GM12878 (cell line): ENCODE data around the gene SNX30. TPM values are rescaled to one million over a fixed set of nuclear protein-coding genes. Genes with fewer than 3 reads are reported as not detected.

Experiments
- ATAC-seq: fragments of 200-7000 bp; cut with Tn5 transposase; 3 replicates; pipeline ENCODE4 v1.9.1; 2020; ENCODE audit warnings: mild to moderate bottlenecking, moderate library complexity
- BruUV-seq: library from RNA; stranded (reverse); fragments of 400-500 nt; replicated peaks from 2 replicates; lab custom pipeline; 2021; lab: Mats Ljungman, UMichigan
- CTCF ChIA-PET: fragments of 300-600 bp; sonication (Branson Sonifier 250); formaldehyde crosslinking; extraction: SDS; loops from one replicate; lab custom pipeline; 2021; ENCODE audit warnings: inconsistent platforms; lab: Yijun Ruan, JAX
- POLR2A ChIA-PET: fragments of 350-600 bp; formaldehyde crosslinking; extraction: SDS; loops from one replicate; lab custom pipeline; 2021; ENCODE audit warnings: inconsistent platforms; lab: Charles Lee
- RAD21 ChIA-PET: fragments of 300-600 bp; sonication (Branson Sonifier 250); formaldehyde crosslinking; loops from one replicate; lab custom pipeline; 2023; ENCODE audit warnings: antibody characterized with exemption; ENCODE audit not compliant: unreplicated experiment; lab: Charles Lee
- SMC1A ChIA-PET: fragments of 300-600 bp; sonication (Branson Sonifier 250); formaldehyde crosslinking; loops from one replicate; lab custom pipeline; 2023; ENCODE audit not compliant: unreplicated experiment, uncharacterized antibody; lab: Charles Lee
- DNase-seq: peaks from one replicate; pipeline ENCODE4 v3.0.0-alpha.2; 2011; ENCODE audit warnings: low read depth, low spot score
- FAIRE-seq: peaks from 3 replicates; lab custom pipeline; 2011; peaks lifted over from hg19 to GRCh38; lab: Jason Lieb, UNC
- H2AFZ ChIP-seq: 2 replicates; pipeline ENCODE4 v1.6.0; 2011; ENCODE audit warnings: low read depth, low read length, control low read depth; ENCODE audit not compliant: control insufficient read depth
- H3K27ac ChIP-seq: 2 replicates; pipeline ENCODE4 v1.5.1; 2011; ENCODE audit warnings: control low read depth; ENCODE audit not compliant: control insufficient read depth, insufficient read depth
- H3K27me3 ChIP-seq, 2 experiments: replicated peaks in 1 of 2; 2 replicates each; pipeline versions ENCODE4 v1.6.0 to v1.6.1; 2011; ENCODE audit warnings: low read length in 1 of 2; ENCODE audit not compliant: control insufficient read depth in 2 of 2, insufficient read depth in 2 of 2
- H3K36me3 ChIP-seq, 2 experiments: 2 replicates each; pipeline ENCODE4 v1.5.1; 2011; ENCODE audit warnings: low read length in 1 of 2; ENCODE audit not compliant: control insufficient read depth in 2 of 2, insufficient read depth in 2 of 2
- H3K4me1 ChIP-seq: 2 replicates; pipeline ENCODE4 v1.6.1; 2011; ENCODE audit warnings: mild to moderate bottlenecking, low read length, moderate library complexity, mixed read lengths; ENCODE audit not compliant: control insufficient read depth, insufficient read depth
- H3K4me2 ChIP-seq: 2 replicates; pipeline ENCODE4 v1.6.0; 2011; ENCODE audit warnings: control low read depth; ENCODE audit not compliant: control insufficient read depth, insufficient read depth
- H3K4me3 ChIP-seq: fragments of 200-600 bp; sonication (generic); 2 replicates; pipeline ENCODE4 v1.5.1; 2016
- H3K79me2 ChIP-seq: 2 replicates; pipeline ENCODE4 v1.6.0; 2011; ENCODE audit warnings: low read length; ENCODE audit not compliant: control insufficient read depth, insufficient read depth
- H3K9ac ChIP-seq: 2 replicates; pipeline ENCODE4 v1.8.0; 2011; ENCODE audit warnings: low read length, control low read depth, mixed read lengths; ENCODE audit not compliant: control insufficient read depth, insufficient read depth
- H3K9me3 ChIP-seq: replicated peaks from 3 replicates; pipeline ENCODE4 v1.5.1; 2011; ENCODE audit warnings: mild to moderate bottlenecking, low read length; ENCODE audit not compliant: control insufficient read depth, insufficient read depth
- H4K20me1 ChIP-seq: 2 replicates; pipeline ENCODE4 v1.6.0; 2011; ENCODE audit not compliant: control insufficient read depth, insufficient read depth
- BCL3 ChIP-seq: IDR thresholded peaks from 2 replicates; pipeline ENCODE4 v1.6.1; 2011; ENCODE audit warnings: borderline replicate concordance, low read depth, mild to moderate bottlenecking, moderate library complexity, low read length; ENCODE audit not compliant: insufficient read depth, poor library complexity, severe bottlenecking
- E4F1 ChIP-seq: fragments of 450-650 bp; IDR thresholded peaks from 2 replicates; pipeline ENCODE4 v1.6.1; 2018; ENCODE audit warnings: borderline replicate concordance, mild to moderate bottlenecking; ENCODE audit not compliant: partially characterized antibody
- EED ChIP-seq: sonication (generic); IDR thresholded peaks from 2 replicates; pipeline ENCODE4 v1.6.1; 2016; ENCODE audit warnings: antibody characterized with exemption, low read depth
- FOXM1 ChIP-seq: IDR thresholded peaks from 2 replicates; pipeline ENCODE4 v1.6.1; 2012; ENCODE audit warnings: low read depth, mild to moderate bottlenecking, inconsistent platforms, low read length, moderate library complexity
- RFX5 ChIP-seq: IDR thresholded peaks from 2 replicates; pipeline ENCODE4 v1.6.1; 2011; ENCODE audit warnings: low read depth, low read length, improper control_type of control experiment
- RUNX3 ChIP-seq: IDR thresholded peaks from 2 replicates; pipeline ENCODE4 v1.6.1; 2012; ENCODE audit warnings: low read length, inconsistent platforms
- TCF12 ChIP-seq: IDR thresholded peaks from 2 replicates; pipeline ENCODE4 v1.6.1; 2011; ENCODE audit warnings: low read depth, mild to moderate bottlenecking, low read length
- WGBS: methylation state at CpG from one replicate; pipeline ENCODE4 v1.1.6; 2016; ENCODE audit warnings: low lambda C conversion rate; ENCODE audit not compliant: insufficient replicate concordance, insufficient coverage; ENCODE audit errors: missing lambda C conversion rate; 5-methylcytosine and 5-hydroxymethylcytosine counted together
- in situ Hi-C: fragments of 300-500 bp; cut with MboI; formaldehyde crosslinking; loops from 9 replicates; pipeline ENCODE4 v1.14.3; 2018; ENCODE audit warnings: mixed read lengths
- intact Hi-C: fragments of 100-400 bp; cut with micrococcal nuclease; formaldehyde crosslinking; loops from one replicate; pipeline ENCODE4 v1.14.2; 2022; ENCODE audit not compliant: unreplicated experiment
- polyA plus RNA-seq, 11 experiments: library from polyadenylated mRNA; depleted of rRNA in 4 of 11; unstranded in 6 of 11; stranded (reverse) in 5 of 11; fragments of >200 nt; fragmentation: Nextera tagmentation in 4 of 11; fragmentation: Illumina TruSeq in 1 of 11; extraction: Ambion mirVana in 4 of 11; extraction: Trizol in 1 of 11; gene quantifications; 1 replicate in 1 of 11; 2 replicates in 10 of 11; pipeline versions ENCODE4 v1.2.1 to v1.2.3, GENCODE V29; 2011 to 2016; ENCODE audit warnings: inconsistent platforms in 2 of 11, missing spikeins in 2 of 11, low read depth in 1 of 11
- total RNA-seq, 4 experiments: library from RNA; depleted of rRNA in 3 of 4; stranded (reverse); fragments of >200 nt in 3 of 4; fragmentation: Illumina TruSeq in 1 of 4; extraction: Trizol in 1 of 4; gene quantifications; 2 replicates each; pipeline versions ENCODE4 v1.2.1 to v1.2.3, GENCODE V29; 2013 to 2021

Gene SNX30
- total and polyA plus RNA-seq, 10 of the 15 experiments (the other 5 are each of a cell fraction or from before 2014, with no cell fraction given), result 0.53 to 4.0 (median 1.5) TPM

GRCh38 chr9:112863214-112863613, 112.7 kb downstream of the SNX30 start:
- no TSS peak for BruUV-seq
- H3K9me3 ChIP-seq, result no peaks in the 10 kb centered on the region
- FAIRE-seq (no peak), DNase-seq (no peak), ATAC-seq (no peak)
- POLR2A ChIA-PET, result no interaction called here
- H3K4me1 ChIP-seq, result peaks cover 42% of the 10 kb centered on the region
- H3K4me2 ChIP-seq, result peak overlapping the region; percentile 56; the same call in 1 of the 2 replicates
- SMC1A ChIA-PET, result no interaction called here
- H2AFZ ChIP-seq, result no peak overlapping the region
- H3K27me3 ChIP-seq, result no peaks in the 10 kb centered on the region; a peak in 1 of 4 replicates
- peak overlapping the region; percentile 38; the same call in 1 of the 2 replicates for H3K27ac ChIP-seq
- H3K36me3 ChIP-seq, result no peaks in the 10 kb centered on the region
- in situ Hi-C loops, result no loop called here
- no peaks in the 10 kb centered on the region; the same call in 1 of the 2 replicates for H4K20me1 ChIP-seq
- 0% methylated on average over 4 of the region's 4 CpGs for WGBS
- 0 out of 2 replicates have a peak overlapping the region, but pooled peaks have one; percentile 5 for H3K4me3 ChIP-seq
- RAD21 ChIA-PET, result no interaction called here
- intact Hi-C loops, result no loop called here
- H3K9ac ChIP-seq, result no peak overlapping the region
- TF ChIP-seq FOXM1 (no peak), TCF12 (0 out of 2 replicates have a peak, but pooled peaks have one; percentile 46), RUNX3 (peak; percentile 52), RFX5 (no peak), EED (peak; percentile 36; the same call in 1 of the 2 replicates)
- TF ChIP-seq, all 136 proteins: peak for 3
- CTCF ChIA-PET, result interaction anchor here (2.3 kb wide), 1 partner anchor 40 kb away, joined by 10 read pairs; no protein-coding TSS in a partner anchor
- H3K79me2 ChIP-seq, result no peaks in the 10 kb centered on the region

- DNase-seq (no peak), FAIRE-seq (no peak), ATAC-seq (peak; percentile 27; the same call in 1 of the 3 replicates)
- H2AFZ ChIP-seq, result no peak overlapping the region
- H3K79me2 ChIP-seq, result no peaks in the 10 kb centered on the region
- intact Hi-C loops, result no loop called here
- H3K36me3 ChIP-seq, result no peaks in the 10 kb centered on the region
- no peak overlapping the region; the same call in 1 of the 2 replicates for H3K27ac ChIP-seq
- in situ Hi-C loops, result no loop called here
- H4K20me1 ChIP-seq, result no peaks in the 10 kb centered on the region; the same call in 1 of the 2 replicates
- peak overlapping the region; percentile 56 for H3K4me2 ChIP-seq
- WGBS, result 25% methylated on average over 2 of the region's 2 CpGs
- TF ChIP-seq BCL3, result peak; percentile 55
- TF ChIP-seq E4F1, result no peak
- ChIA-PET RAD21 (no interaction called here), POLR2A (no interaction called here), CTCF (interaction anchor here (2.3 kb wide), 1 partner anchor 39 kb away, joined by 10 read pairs; no protein-coding TSS in a partner anchor), SMC1A (no interaction called here)
- no TSS peak for BruUV-seq
- peak overlapping the region; percentile 5; the same call in 1 of the 2 replicates for H3K4me3 ChIP-seq
- H3K4me1 ChIP-seq, result peaks cover 42% of the 10 kb centered on the region
- no peak overlapping the region for H3K9ac ChIP-seq
- no peaks in the 10 kb centered on the region for H3K9me3 ChIP-seq
- no peaks in the 10 kb centered on the region; a peak in 1 of 4 replicates for H3K27me3 ChIP-seq
Observed at GRCh38 chr9:112863746-112864145, 113.2 kb downstream of the SNX30 start.
